B cell (primary cell): ENCODE measurements around the gene GPR151. TPM values are rescaled to one million over a fixed set of nuclear protein-coding genes. Genes with fewer than 3 reads are reported as not detected.
"Not testable (repeated sequence)": the region's sequence is repeated elsewhere in the genome, so short reads cannot be mapped to it uniquely, and the experiment has no call there.

Source experiments
- ATAC-seq: fragments of 200-7000 bp; cut with Tn5 transposase; one replicate; pipeline ENCODE4 v1.10.0; 2021; ENCODE audit warnings: low read depth, mild to moderate bottlenecking, moderate number of reproducible peaks, moderate library complexity
- CTCF ChIA-PET: fragments of 350-600 bp; sonication (Branson Sonifier 250); formaldehyde crosslinking; loops from one replicate; lab custom pipeline; 2021; ENCODE audit warnings: antibody characterized with exemption, inconsistent platforms; lab: Charles Lee
- POLR2A ChIA-PET: fragments of 350-600 bp; sonication (Branson Sonifier 250); formaldehyde crosslinking; loops from one replicate; lab custom pipeline; 2021; ENCODE audit warnings: antibody characterized with exemption; lab: Charles Lee
- DNase-seq: peaks from one replicate; pipeline ENCODE4 v3.0.0; 2013
- H2AFZ ChIP-seq: 2 replicates; pipeline ENCODE4 v1.6.1; 2012; ENCODE audit warnings: mild to moderate bottlenecking, low read depth, low read length; ENCODE audit not compliant: insufficient read depth, poor library complexity, severe bottlenecking
- H3K27ac ChIP-seq, 2 donors: 1 replicate in 1 of 2; 2 replicates in 1 of 2; pipeline ENCODE4 v1.5.1; 2012 to 2013; ENCODE audit warnings: low read length in 2 of 2, mild to moderate bottlenecking in 2 of 2, moderate library complexity in 1 of 2
- H3K27me3 ChIP-seq, 4 experiments: fragments of 200-600 bp in 1 of 4; sonication (generic) in 1 of 4; replicated peaks in 1 of 4; 1 replicate in 2 of 4; 2 replicates in 2 of 4; pipeline versions ENCODE4 v1.6.1 to v1.7.0; 2013 to 2016; ENCODE audit warnings: low read length in 3 of 4, mild to moderate bottlenecking in 2 of 4, mixed read lengths in 1 of 4, moderate library complexity in 1 of 4; ENCODE audit not compliant: insufficient read depth in 4 of 4, control insufficient read depth in 3 of 4; ENCODE audit errors: control extremely low read depth in 1 of 4
- H3K36me3 ChIP-seq, 2 experiments: replicated peaks in 1 of 2; 1 replicate in 1 of 2; 2 replicates in 1 of 2; pipeline versions ENCODE4 v1.6.1 to v1.7.1; 2013; ENCODE audit warnings: low read length in 1 of 2; ENCODE audit not compliant: insufficient read depth in 2 of 2, control insufficient read depth in 1 of 2; ENCODE audit errors: control extremely low read depth in 1 of 2, extremely low read depth in 1 of 2
- H3K4me1 ChIP-seq, 2 donors: fragments of 200-600 bp in 1 of 2; sonication (generic) in 1 of 2; 1 replicate in 1 of 2; 2 replicates in 1 of 2; pipeline versions ENCODE4 v1.5.1 to v1.6.1; 2013 to 2017; ENCODE audit warnings: low read length in 2 of 2; ENCODE audit not compliant: control insufficient read depth in 2 of 2, insufficient read depth in 2 of 2
- H3K4me2 ChIP-seq: replicated peaks from 2 replicates; pipeline ENCODE3; 2012; ENCODE audit warnings: mild to moderate bottlenecking, low read depth, low read length; ENCODE audit not compliant: poor library complexity, severe bottlenecking
- H3K4me3 ChIP-seq, 5 experiments: fragments of 200-600 bp in 1 of 5; sonication (generic) in 1 of 5; 1 replicate in 3 of 5; 2 replicates in 2 of 5; pipeline versions ENCODE4 v1.5.1 to v1.7.0; 2011 to 2016; ENCODE audit warnings: low read length in 4 of 5, mild to moderate bottlenecking in 4 of 5, low read depth in 2 of 5, control low read depth in 1 of 5, moderate library complexity in 1 of 5; ENCODE audit not compliant: insufficient read depth in 1 of 5; ENCODE audit errors: control extremely low read depth in 1 of 5, extremely low read depth in 1 of 5
- H3K79me2 ChIP-seq: fragments of 200-600 bp; sonication (generic); one replicate; pipeline ENCODE4 v1.6.0; 2016; ENCODE audit warnings: low read length; ENCODE audit not compliant: control insufficient read depth, insufficient read depth
- H3K9ac ChIP-seq: fragments of 200-600 bp; sonication (generic); 2 replicates; pipeline ENCODE4 v1.6.1; 2017; ENCODE audit warnings: mild to moderate bottlenecking, low read length, moderate library complexity
- H3K9me3 ChIP-seq, 3 donors: one replicate each; pipeline versions ENCODE4 v1.6.1 to v1.7.1; 2013; ENCODE audit warnings: low read length in 2 of 3; ENCODE audit not compliant: control insufficient read depth in 2 of 3, insufficient read depth in 1 of 3; ENCODE audit errors: control extremely low read depth in 1 of 3
- H4K20me1 ChIP-seq: 2 replicates; pipeline ENCODE4 v1.6.0; 2012; ENCODE audit warnings: mild to moderate bottlenecking, low read length; ENCODE audit not compliant: insufficient read depth, control insufficient read depth, poor library complexity, severe bottlenecking
- H3K27ac Mint-ChIP-seq: one replicate; pipeline ENCODE4 v1.8.0; 2021; ENCODE audit warnings: mixed read lengths
- H3K27me3 Mint-ChIP-seq: one replicate; pipeline ENCODE4 v1.8.0; 2021; ENCODE audit warnings: mixed read lengths
- H3K4me1 Mint-ChIP-seq: one replicate; pipeline ENCODE4 v1.8.0; 2021; ENCODE audit warnings: mixed read lengths
- H3K4me3 Mint-ChIP-seq: one replicate; pipeline ENCODE4 v1.8.0; 2021; ENCODE audit warnings: mixed read lengths
- H3K9me3 Mint-ChIP-seq: one replicate; pipeline ENCODE4 v1.8.0; 2022; ENCODE audit warnings: mixed read lengths; ENCODE audit not compliant: insufficient read depth
- CTCF ChIP-seq: fragments of 200-600 bp; IDR thresholded peaks from one replicate; pipeline ENCODE4 v1.8.0; 2022; ENCODE audit warnings: antibody characterized with exemption, mild to moderate bottlenecking
- EZH2 ChIP-seq: IDR thresholded peaks from 2 replicates; pipeline ENCODE4 v1.6.1; 2012; ENCODE audit warnings: borderline replicate concordance, low read depth, mild to moderate bottlenecking, moderate library complexity, low read length; ENCODE audit not compliant: insufficient read depth, poor library complexity, severe bottlenecking
- WGBS: methylation state at CpG from one replicate; pipeline ENCODE4 v1.1.5; 2013; ENCODE audit warnings: missing lambda C conversion rate; ENCODE audit not compliant: insufficient coverage; 5-methylcytosine and 5-hydroxymethylcytosine counted together
- intact Hi-C: fragments of 100-400 bp; cut with micrococcal nuclease; formaldehyde crosslinking; loops from one replicate; pipeline ENCODE4 v1.10.0; 2022
- polyA plus RNA-seq: library from polyadenylated mRNA; depleted of rRNA; stranded (reverse); fragments of >200 nt; gene quantifications from 2 replicates; pipeline ENCODE4 v1.2.3, GENCODE V29; 2012
- total RNA-seq, 2 donors: library from RNA; stranded (reverse); fragments of 120-200 nt in 1 of 2; gene quantifications; 1 replicate in 1 of 2; 2 replicates in 1 of 2; pipeline versions ENCODE4 v1.2.3 to v1.2.4, GENCODE V29; 2013 to 2022

GPR151 gene
- total and polyA plus RNA-seq, 2 donors (not counting 1 experiment from before 2014, with no cell fraction given), result not detected

GRCh38 chr5:146561711-146562110, 45.7 kb upstream of the GPR151 start:
- Histone ChIP-seq H3K4me2 (no peak overlapping the region), H3K4me1 (no peaks in the 10 kb centered on the region), H2AFZ (no peak overlapping the region), H3K27me3 (peaks cover 0 to 3% (median 0%) of the 10 kb centered on the region in 4 experiments), H3K27ac (no peak overlapping the region), H3K79me2 (no peaks in the 10 kb centered on the region), H3K4me3 (no peak overlapping the region), H3K36me3 (no peaks in the 10 kb centered on the region), H3K9ac (no peak overlapping the region), H4K20me1 (no peaks in the 10 kb centered on the region), H3K9me3 (no peaks in the 10 kb centered on the region)
- H3K9me3 Mint-ChIP-seq, result no peaks in the 10 kb centered on the region
- no peak for TF ChIP-seq EZH2
- no peak for TF ChIP-seq CTCF
- ChIA-PET CTCF (interaction anchor here (1.3 kb wide), 1 partner anchor 20 kb away, joined by 3 read pairs; no protein-coding TSS in a partner anchor), POLR2A (no interaction called here)
- DNase-seq, result no peak
- intact Hi-C loops, result no loop called here
- H3K27me3 Mint-ChIP-seq, result peaks cover 12% of the 10 kb centered on the region
- ATAC-seq, result no peak
- no peak overlapping the region for H3K4me3 Mint-ChIP-seq
- WGBS, result 90% methylated on average over 5 of the region's 5 CpGs
- peaks cover 3% of the 10 kb centered on the region for H3K4me1 Mint-ChIP-seq
- no peak overlapping the region for H3K27ac Mint-ChIP-seq

- H3K27me3 Mint-ChIP-seq, result peaks cover 11% of the 10 kb centered on the region
- Histone ChIP-seq H3K27me3 (peaks cover 0 to 3% (median 0%) of the 10 kb centered on the region in 4 experiments), H2AFZ (no peak overlapping the region), H3K4me2 (no peak overlapping the region), H3K4me3 (no peak overlapping the region), H3K36me3 (no peaks in the 10 kb centered on the region), H3K79me2 (no peaks in the 10 kb centered on the region), H3K9me3 (no peaks in the 10 kb centered on the region), H4K20me1 (no peaks in the 10 kb centered on the region), H3K4me1 (no peaks in the 10 kb centered on the region), H3K27ac (no peak overlapping the region), H3K9ac (no peak overlapping the region)
- intact Hi-C loops, result no loop called here
- no CpG with 5 or more reads among the region's 3 CpGs for WGBS
- H3K4me1 Mint-ChIP-seq, result no peaks in the 10 kb centered on the region
- no peak for ATAC-seq
- ChIA-PET POLR2A (no interaction called here), CTCF (no interaction called here)
- no peak overlapping the region for H3K4me3 Mint-ChIP-seq
- H3K27ac Mint-ChIP-seq, result no peak overlapping the region
- no peaks in the 10 kb centered on the region for H3K9me3 Mint-ChIP-seq
- TF ChIP-seq EZH2 (no peak), CTCF (no peak)
- DNase-seq, result no peak
Measured at GRCh38 chr5:146560205-146560812, 44.3 kb upstream of the GPR151 start.

GRCh38 chr5:146556884-146557283, 40.9 kb upstream of the GPR151 start:
- ATAC-seq, H3K9me3 ChIP-seq, H3K36me3 ChIP-seq, intact Hi-C loops, H3K9ac ChIP-seq, H3K4me3 ChIP-seq, H3K79me2 ChIP-seq, H2AFZ ChIP-seq, H3K9me3 Mint-ChIP-seq, H3K4me3 Mint-ChIP-seq, H3K4me2 ChIP-seq, H3K27me3 ChIP-seq, DNase-seq, H3K4me1 Mint-ChIP-seq, H4K20me1 ChIP-seq, CTCF ChIA-PET, H3K27ac Mint-ChIP-seq, H3K4me1 ChIP-seq, H3K27ac ChIP-seq, POLR2A ChIA-PET: not testable (repeated sequence)
- peaks cover 15% of the 10 kb centered on the region for H3K27me3 Mint-ChIP-seq
- WGBS, result 88% methylated on average over 2 of the region's 4 CpGs
